Upper lobe of left lung (tissue), 6 donors: ENCODE measurements around the gene USB1. TPM values are rescaled to one million over a fixed set of nuclear protein-coding genes. Genes with fewer than 3 reads are reported as not detected.

Source experiments
- ATAC-seq, 2 donors: fragments of 200-7000 bp; cut with Tn5 transposase; one replicate each; pipeline ENCODE4 v1.9.1; 2022; ENCODE audit warnings: mild to moderate bottlenecking in 2 of 2, moderate library complexity in 2 of 2; ENCODE audit not compliant: low FRiP score in 2 of 2
- DNase-seq, 2 donors: peaks; one replicate each; pipeline ENCODE4 v3.0.0-alpha.2; 2019 to 2020
- H3K27ac ChIP-seq, 4 donors: fragments of 200-600 bp; sonication (generic); one replicate each; pipeline ENCODE4 v1.5.1; 2016 to 2019
- H3K27me3 ChIP-seq, 4 donors: fragments of 200-600 bp; sonication (generic); one replicate each; pipeline ENCODE4 v1.5.1; 2017 to 2019
- H3K36me3 ChIP-seq, 4 donors: fragments of 200-600 bp; sonication (generic); one replicate each; pipeline ENCODE4 v1.5.1; 2016 to 2019
- H3K4me1 ChIP-seq, 4 donors: fragments of 200-600 bp; sonication (generic); one replicate each; pipeline ENCODE4 v1.5.1; 2018 to 2019
- H3K4me3 ChIP-seq, 4 donors: fragments of 200-600 bp; sonication (generic); one replicate each; pipeline ENCODE4 v1.5.1; 2017 to 2019; ENCODE audit warnings: mild to moderate bottlenecking in 2 of 4, moderate library complexity in 1 of 4
- H3K9me3 ChIP-seq, 4 donors: fragments of 200-600 bp; sonication (generic); one replicate each; pipeline ENCODE4 v1.5.1; 2018 to 2019
- CTCF ChIP-seq, 6 experiments: fragments of 450-650 bp in 4 of 6; fragments of 200-600 bp in 2 of 6; sonication (generic) in 2 of 6; IDR thresholded peaks; one replicate each; pipeline ENCODE4 v1.5.1; 2016 to 2019; ENCODE audit warnings: antibody characterized with exemption in 6 of 6
- EP300 ChIP-seq, 4 donors: sonication (generic); formaldehyde crosslinking; IDR thresholded peaks; one replicate each; pipeline ENCODE4 v1.5.1; 2017; ENCODE audit warnings: antibody characterized with exemption in 4 of 4, control low read depth in 2 of 4
- POLR2A ChIP-seq, 4 donors: fragments of 450-650 bp; IDR thresholded peaks; one replicate each; pipeline ENCODE4 v1.5.1; 2016 to 2017; ENCODE audit warnings: antibody characterized with exemption in 4 of 4, mild to moderate bottlenecking in 2 of 4
- POLR2AphosphoS5 ChIP-seq, 2 donors: sonication (generic); formaldehyde crosslinking; IDR thresholded peaks; one replicate each; pipeline ENCODE4 v1.5.1; 2017; ENCODE audit warnings: antibody characterized with exemption in 2 of 2
- WGBS, 2 donors: methylation state at CpG; one replicate each; pipeline ENCODE4 v1.1.5; 2017 to 2018; 5-methylcytosine and 5-hydroxymethylcytosine counted together
- total RNA-seq, 6 donors: library from RNA; depleted of rRNA in 4 of 6; stranded (reverse); fragments of >200 nt in 4 of 6; gene quantifications; one replicate each; pipeline versions ENCODE4 v1.1.0 to v1.2.1, GENCODE V29; 2016 to 2021
- donor health status: DM: no; HTN: no; CAD: no; lungs with moderate emphysema.
- donor health status: DM: no; HTN: yes; CAD: no; lungs with severe emphysema.

Gene USB1
- total RNA-seq, 6 donors from 2014 or later = 32.7 to 55.5 (median 46.5) TPM

- ATAC-seq (peak; percentile 21 to 46), DNase-seq (peak; percentile 83 to 86)
- Histone ChIP-seq H3K27ac (peak overlapping the region; percentile 4 to 85 (median 31)), H3K36me3 (peaks cover 0 to 23% (median 12%) of the 10 kb centered on the region in 4 donors), H3K4me3 (no peak overlapping the region), H3K9me3 (no peaks in the 10 kb centered on the region), H3K27me3 (peaks cover 0 to 3% (median 0%) of the 10 kb centered on the region in 4 donors), H3K4me1 (peaks cover 44 to 57% (median 50%) of the 10 kb centered on the region in 4 donors)
- 11 to 18% methylated on average over 14 to 18 of the region's 18 CpGs for WGBS, 2 donors
- no peak for TF ChIP-seq CTCF (IDR thresholded peaks at IDR 0.05)
- no peak for TF ChIP-seq POLR2A (IDR thresholded peaks at IDR 0.05)
- TF ChIP-seq POLR2AphosphoS5 (IDR thresholded peaks at IDR 0.05) = peak in 1 of 2 donors; percentile 31
- no peak for TF ChIP-seq EP300 (IDR thresholded peaks at IDR 0.05)
Observed at GRCh38 chr16:58022601-58023371, 21.6 kb downstream of the USB1 start.

GRCh38 chr16:58024486-58025350 lies 23.5 kb downstream of the USB1 start:
- no peaks in the 10 kb centered on the region for H3K9me3 ChIP-seq
- H3K4me3 ChIP-seq = peak overlapping the region in 3 of 4 donors; percentile 55 to 77 (median 67)
- peaks cover 0 to 3% (median 0%) of the 10 kb centered on the region in 4 donors for H3K27me3 ChIP-seq
- peaks cover 0 to 5% (median 1%) of the 10 kb centered on the region in 4 donors for H3K36me3 ChIP-seq
- ATAC-seq (peak; percentile 15 to 49), DNase-seq (peak; percentile 76 to 91)
- WGBS, 2 donors = 11 to 29% methylated on average over 14 to 55 of the region's 57 CpGs
- H3K4me1 ChIP-seq = peaks cover 60 to 77% (median 65%) of the 10 kb centered on the region in 4 donors
- TF ChIP-seq POLR2AphosphoS5 (IDR thresholded peaks at IDR 0.05) = peak in 1 of 2 donors; percentile 17
- peak in 1 of 4 donors; percentile 52 for TF ChIP-seq POLR2A (IDR thresholded peaks at IDR 0.05)
- no peak for TF ChIP-seq CTCF (IDR thresholded peaks at IDR 0.05)
- TF ChIP-seq EP300 (IDR thresholded peaks at IDR 0.05) = peak in 1 of 4 donors; percentile 7
- H3K27ac ChIP-seq = peak overlapping the region; percentile 61 to 85 (median 76)

- Histone ChIP-seq H3K4me3 (peak within 1 kb of the TSS; percentile 55 to 77 (median 72)), H3K27me3 (peaks cover 0 to 3% (median 0%) of the 10 kb centered on the region in 4 donors), H3K36me3 (no peaks in the 10 kb centered on the region), H3K4me1 (peaks cover 61 to 82% (median 72%) of the 10 kb centered on the region in 4 donors), H3K27ac (peak within 1 kb of the TSS; percentile 61 to 85 (median 76)), H3K9me3 (no peaks in the 10 kb centered on the region)
- ATAC-seq (peak; percentile 75 to 80), DNase-seq (peak; percentile 94 to 97)
- TF ChIP-seq POLR2AphosphoS5 (IDR thresholded peaks at IDR 0.05) (peak in 1 of 2 donors; percentile 49), POLR2A (IDR thresholded peaks at IDR 0.05) (peak in 2 of 4 donors; percentile 21 to 76), EP300 (IDR thresholded peaks at IDR 0.05) (no peak)
- WGBS, 2 donors = 0 to 1% methylated on average over 10 to 40 of the region's 90 CpGs
Observed at GRCh38 chr16:58025351-58026138, 24.3 kb downstream of the USB1 start, which contains the start of gene MMP15. Gene MMP15 (plus strand): TSS chr16:58025754. CDS start chr16:58026351, 597 bp downstream.

- Histone ChIP-seq H3K27me3 (peaks cover 0 to 3% (median 0%) of the 10 kb centered on the region in 4 donors), H3K36me3 (no peaks in the 10 kb centered on the region), H3K4me1 (peaks cover 68 to 89% (median 79%) of the 10 kb centered on the region in 4 donors), H3K27ac (peak overlapping the region; percentile 61 to 85 (median 76)), H3K9me3 (no peaks in the 10 kb centered on the region), H3K4me3 (peak overlapping the region; percentile 55 to 77 (median 72))
- TF ChIP-seq POLR2AphosphoS5 (IDR thresholded peaks at IDR 0.05) (no peak), POLR2A (IDR thresholded peaks at IDR 0.05) (no peak), CTCF (IDR thresholded peaks at IDR 0.05) (peak in 2 of 6 experiments; percentile 12 to 50)
- WGBS, 2 donors = 1% methylated on average over 30 of the region's 65 CpGs; no CpG with 5 or more reads in 1 of the 2 donors
- ATAC-seq (peak in 1 of 2 donors; percentile 59), DNase-seq (peak in 1 of 2 donors; percentile 91)
Observed at GRCh38 chr16:58026139-58026704, 25.0 kb downstream of the USB1 start.
